ENCODE data around the gene TMEM50B.

GRCh38 chr21:33427051-33427450 is 52.7 kb downstream of the TMEM50B start:
- no peak for TF ChIP-seq EZH2 (IDR thresholded peaks at IDR 0.05; ENCODE audit: borderline replicate concordance, low read depth, low read length, poor library complexity, severe bottlenecking)
- TF ChIP-seq, protein P1, sequence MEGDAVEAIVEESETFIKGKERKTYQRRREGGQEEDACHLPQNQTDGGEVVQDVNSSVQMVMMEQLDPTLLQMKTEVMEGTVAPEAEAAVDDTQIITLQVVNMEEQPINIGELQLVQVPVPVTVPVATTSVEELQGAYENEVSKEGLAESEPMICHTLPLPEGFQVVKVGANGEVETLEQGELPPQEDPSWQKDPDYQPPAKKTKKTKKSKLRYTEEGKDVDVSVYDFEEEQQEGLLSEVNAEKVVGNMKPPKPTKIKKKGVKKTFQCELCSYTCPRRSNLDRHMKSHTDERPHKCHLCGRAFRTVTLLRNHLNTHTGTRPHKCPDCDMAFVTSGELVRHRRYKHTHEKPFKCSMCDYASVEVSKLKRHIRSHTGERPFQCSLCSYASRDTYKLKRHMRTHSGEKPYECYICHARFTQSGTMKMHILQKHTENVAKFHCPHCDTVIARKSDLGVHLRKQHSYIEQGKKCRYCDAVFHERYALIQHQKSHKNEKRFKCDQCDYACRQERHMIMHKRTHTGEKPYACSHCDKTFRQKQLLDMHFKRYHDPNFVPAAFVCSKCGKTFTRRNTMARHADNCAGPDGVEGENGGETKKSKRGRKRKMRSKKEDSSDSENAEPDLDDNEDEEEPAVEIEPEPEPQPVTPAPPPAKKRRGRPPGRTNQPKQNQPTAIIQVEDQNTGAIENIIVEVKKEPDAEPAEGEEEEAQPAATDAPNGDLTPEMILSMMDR (conservative IDR thresholded peaks at IDR 0.05; ENCODE audit: low read depth, low read length) = no peak

Data from A673 (cell line).